ENCODE data around the gene RBM23.

Gene RBM23

DNA sequence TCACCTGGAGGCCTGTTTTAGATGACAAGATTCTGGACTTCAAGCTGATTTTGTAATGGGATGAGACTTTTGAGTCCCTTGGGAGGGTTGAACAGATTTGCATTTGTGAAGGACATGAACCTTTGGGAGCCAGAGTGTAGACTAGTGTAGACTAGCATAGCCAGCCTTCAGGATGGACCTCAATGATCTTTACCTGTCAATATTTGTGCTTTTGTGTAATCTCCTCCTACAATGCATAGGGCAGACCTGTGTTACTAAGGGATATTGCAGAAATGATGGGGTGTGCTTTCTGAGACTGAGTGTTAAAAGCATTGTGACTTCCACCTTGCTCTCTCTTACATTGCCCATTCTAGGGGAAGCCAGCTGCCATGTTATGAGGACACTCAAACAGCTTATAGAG, 57.3 kb downstream of the RBM23 start:
- no peak for TF ChIP-seq FOXP2 (optimal IDR thresholded peaks at IDR 0.05; ENCODE audit: borderline replicate concordance, extremely low read depth, extremely low read length, insufficient read depth)
- no peak for TF ChIP-seq POLR2AphosphoS5 (IDR thresholded peaks at IDR 0.05; ENCODE audit: low read depth, low read length)
- TF ChIP-seq TAF1 (IDR thresholded peaks at IDR 0.05; ENCODE audit: borderline replicate concordance, insufficient read depth, low read length), result no peak
- TF ChIP-seq, protein P1, sequence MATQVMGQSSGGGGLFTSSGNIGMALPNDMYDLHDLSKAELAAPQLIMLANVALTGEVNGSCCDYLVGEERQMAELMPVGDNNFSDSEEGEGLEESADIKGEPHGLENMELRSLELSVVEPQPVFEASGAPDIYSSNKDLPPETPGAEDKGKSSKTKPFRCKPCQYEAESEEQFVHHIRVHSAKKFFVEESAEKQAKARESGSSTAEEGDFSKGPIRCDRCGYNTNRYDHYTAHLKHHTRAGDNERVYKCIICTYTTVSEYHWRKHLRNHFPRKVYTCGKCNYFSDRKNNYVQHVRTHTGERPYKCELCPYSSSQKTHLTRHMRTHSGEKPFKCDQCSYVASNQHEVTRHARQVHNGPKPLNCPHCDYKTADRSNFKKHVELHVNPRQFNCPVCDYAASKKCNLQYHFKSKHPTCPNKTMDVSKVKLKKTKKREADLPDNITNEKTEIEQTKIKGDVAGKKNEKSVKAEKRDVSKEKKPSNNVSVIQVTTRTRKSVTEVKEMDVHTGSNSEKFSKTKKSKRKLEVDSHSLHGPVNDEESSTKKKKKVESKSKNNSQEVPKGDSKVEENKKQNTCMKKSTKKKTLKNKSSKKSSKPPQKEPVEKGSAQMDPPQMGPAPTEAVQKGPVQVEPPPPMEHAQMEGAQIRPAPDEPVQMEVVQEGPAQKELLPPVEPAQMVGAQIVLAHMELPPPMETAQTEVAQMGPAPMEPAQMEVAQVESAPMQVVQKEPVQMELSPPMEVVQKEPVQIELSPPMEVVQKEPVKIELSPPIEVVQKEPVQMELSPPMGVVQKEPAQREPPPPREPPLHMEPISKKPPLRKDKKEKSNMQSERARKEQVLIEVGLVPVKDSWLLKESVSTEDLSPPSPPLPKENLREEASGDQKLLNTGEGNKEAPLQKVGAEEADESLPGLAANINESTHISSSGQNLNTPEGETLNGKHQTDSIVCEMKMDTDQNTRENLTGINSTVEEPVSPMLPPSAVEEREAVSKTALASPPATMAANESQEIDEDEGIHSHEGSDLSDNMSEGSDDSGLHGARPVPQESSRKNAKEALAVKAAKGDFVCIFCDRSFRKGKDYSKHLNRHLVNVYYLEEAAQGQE (IDR thresholded peaks at IDR 0.05; ENCODE audit: insufficient read depth in 1 of 2, low read depth in 2 of 2, low read length in 2 of 2), result no peak
- TF ChIP-seq SIN3A (IDR thresholded peaks at IDR 0.05; ENCODE audit: borderline replicate concordance, insufficient read depth, low read length), result no peak

DNA sequence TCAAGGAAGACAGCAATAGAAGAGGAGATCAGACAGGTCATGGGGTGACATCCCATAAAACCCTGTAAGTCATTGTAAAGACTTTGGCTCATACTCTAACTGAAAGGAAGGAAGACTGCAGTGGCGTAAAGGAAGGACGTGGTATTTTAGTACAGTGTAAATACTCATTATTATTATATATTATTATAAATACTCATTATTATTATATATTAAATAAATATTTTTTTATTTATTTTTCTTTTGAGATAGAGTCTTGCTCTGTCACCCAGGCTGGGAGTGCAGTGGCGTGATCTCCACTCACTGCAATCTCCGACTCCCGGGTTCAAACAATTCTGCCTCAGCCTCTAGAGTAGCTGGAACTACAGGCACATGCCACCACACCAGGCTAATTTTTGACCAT, 62.5 kb downstream of the RBM23 start:
- TF ChIP-seq FOXP2 (optimal IDR thresholded peaks at IDR 0.05; ENCODE audit: borderline replicate concordance, extremely low read depth, extremely low read length, insufficient read depth), result no peak
- TF ChIP-seq, protein P1 (IDR thresholded peaks at IDR 0.05; ENCODE audit: insufficient read depth in 1 of 2, low read depth in 2 of 2, low read length in 2 of 2), result no peak
- TF ChIP-seq TAF1 (IDR thresholded peaks at IDR 0.05; ENCODE audit: borderline replicate concordance, insufficient read depth, low read length), result no peak
- TF ChIP-seq SIN3A (IDR thresholded peaks at IDR 0.05; ENCODE audit: borderline replicate concordance, insufficient read depth, low read length), result no peak
- TF ChIP-seq POLR2AphosphoS5 (IDR thresholded peaks at IDR 0.05; ENCODE audit: low read depth, low read length), result no peak

DNA sequence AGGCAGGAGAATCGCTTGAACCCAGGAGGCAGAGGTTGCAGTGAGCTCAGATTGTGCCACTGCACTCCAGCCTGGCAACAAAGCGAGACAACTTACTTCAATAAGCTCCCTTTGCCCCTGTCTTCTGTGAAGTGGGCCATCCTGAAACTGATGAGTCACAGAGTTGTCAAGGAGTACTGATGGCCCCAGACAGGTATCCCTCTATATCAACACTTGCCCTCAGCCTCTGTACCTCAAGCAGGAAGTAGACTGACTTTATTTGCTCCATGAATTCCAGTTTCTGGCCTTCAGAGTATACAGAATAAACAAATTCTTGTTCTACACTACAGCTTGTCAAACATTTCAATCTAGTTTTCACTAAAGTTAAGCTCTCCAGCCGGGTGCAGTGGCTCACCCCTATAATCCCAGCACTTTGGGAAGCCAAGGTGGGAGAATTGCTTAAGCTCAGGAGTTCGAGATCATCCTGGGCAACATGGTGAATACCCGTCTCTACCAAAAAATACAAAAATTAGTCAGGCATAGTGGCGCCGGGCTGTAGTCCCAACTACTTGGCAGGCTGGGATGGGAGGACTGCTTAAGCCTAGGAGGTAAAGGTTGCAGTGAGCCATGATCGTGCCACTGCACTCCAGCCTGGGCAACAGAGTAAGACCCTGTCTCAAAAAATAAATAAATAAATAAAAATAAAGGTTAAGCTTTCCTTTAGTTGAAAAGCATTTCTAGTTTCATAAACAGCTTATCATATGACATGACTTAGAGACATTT, 63.8 kb downstream of the RBM23 start:
- TF ChIP-seq, protein P1 (IDR thresholded peaks at IDR 0.05; ENCODE audit: insufficient read depth in 1 of 2, low read depth in 2 of 2, low read length in 2 of 2), result no peak
- TF ChIP-seq FOXP2 (optimal IDR thresholded peaks at IDR 0.05; ENCODE audit: borderline replicate concordance, extremely low read depth, extremely low read length, insufficient read depth) (no peak), SIN3A (IDR thresholded peaks at IDR 0.05; ENCODE audit: borderline replicate concordance, insufficient read depth, low read length) (no peak), POLR2AphosphoS5 (IDR thresholded peaks at IDR 0.05; ENCODE audit: low read depth, low read length) (no peak), TAF1 (IDR thresholded peaks at IDR 0.05; ENCODE audit: borderline replicate concordance, insufficient read depth, low read length) (no peak)

DNA sequence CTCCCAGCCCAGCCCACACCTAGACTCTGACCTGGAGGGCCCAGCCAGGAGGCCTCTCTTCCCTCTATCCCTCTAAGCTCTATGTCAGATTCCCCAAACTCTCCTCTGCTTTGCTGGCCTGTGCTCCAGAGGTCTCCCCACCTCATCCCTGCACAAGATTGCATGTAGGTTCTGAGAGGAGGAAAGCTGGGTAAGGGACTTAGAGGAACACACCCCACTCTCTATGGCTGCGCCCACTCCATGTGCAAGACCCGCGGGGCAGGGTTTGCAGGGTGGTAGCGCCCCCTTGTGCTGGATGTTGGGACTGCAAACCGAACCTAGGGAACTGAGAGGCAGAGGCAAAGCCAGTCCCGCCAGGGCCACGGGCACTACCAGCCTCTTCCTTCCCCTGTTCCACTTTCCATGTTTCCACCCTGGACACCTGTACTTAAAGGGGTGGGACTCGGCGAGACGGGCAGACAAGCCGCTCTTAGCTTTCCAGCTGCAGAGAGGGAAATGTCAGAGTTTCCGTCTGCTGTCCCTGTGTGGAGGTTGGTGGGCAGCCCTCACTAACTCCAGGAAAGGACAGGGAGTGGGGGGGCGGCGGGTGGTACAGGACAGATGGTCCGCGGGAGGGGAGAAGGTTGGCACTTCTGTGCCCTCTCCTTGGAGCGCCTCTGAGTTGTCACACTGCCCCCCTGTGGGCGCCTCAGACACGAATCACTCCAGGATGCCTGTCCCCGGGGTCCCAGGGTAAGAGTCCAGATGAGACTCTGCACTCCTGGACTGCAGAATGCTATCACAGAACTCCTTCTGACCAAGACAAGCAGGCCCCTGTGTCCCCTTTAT, 65.8 kb downstream of the RBM23 start:
- no peak for TF ChIP-seq FOXP2 (optimal IDR thresholded peaks at IDR 0.05; ENCODE audit: borderline replicate concordance, extremely low read depth, extremely low read length, insufficient read depth)
- no peak for TF ChIP-seq SIN3A (IDR thresholded peaks at IDR 0.05; ENCODE audit: borderline replicate concordance, insufficient read depth, low read length)
- TF ChIP-seq POLR2AphosphoS5 (IDR thresholded peaks at IDR 0.05; ENCODE audit: low read depth, low read length), result no peak

DNA sequence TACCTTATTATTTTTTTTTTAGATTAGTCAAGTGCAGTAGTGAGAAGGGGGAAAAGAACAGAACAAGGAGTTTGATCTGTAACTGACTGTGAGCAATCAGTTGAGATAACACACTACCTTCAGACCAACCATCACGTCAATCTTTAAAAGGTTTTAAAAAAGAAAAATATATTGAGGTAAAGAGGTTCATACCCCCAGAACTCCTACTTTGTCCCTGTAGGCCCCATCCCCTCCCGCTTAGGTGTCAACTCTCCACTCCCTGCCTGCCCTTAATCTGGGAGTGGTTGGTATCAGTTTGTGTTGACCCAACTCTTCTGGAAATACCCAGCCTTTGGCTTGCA, 66.4 kb downstream of the RBM23 start:
- TF ChIP-seq POLR2AphosphoS5 (IDR thresholded peaks at IDR 0.05; ENCODE audit: low read depth, low read length), result no peak
- TF ChIP-seq FOXP2 (optimal IDR thresholded peaks at IDR 0.05; ENCODE audit: borderline replicate concordance, extremely low read depth, extremely low read length, insufficient read depth), result no peak
- no peak for TF ChIP-seq SIN3A (IDR thresholded peaks at IDR 0.05; ENCODE audit: borderline replicate concordance, insufficient read depth, low read length)
- TF ChIP-seq, protein P1 (IDR thresholded peaks at IDR 0.05; ENCODE audit: insufficient read depth in 1 of 2, low read depth in 2 of 2, low read length in 2 of 2), result no peak
- TF ChIP-seq TAF1 (IDR thresholded peaks at IDR 0.05; ENCODE audit: borderline replicate concordance, insufficient read depth, low read length), result no peak

Data from PFSK-1 (cell line).